HEK293T (cell line): ENCODE data around the gene RPLP2.

ENCODE experiments used
- BHLHE40 ChIP-seq: fragments of 450-650 bp; IDR thresholded peaks from 2 replicates; pipeline ENCODE4 v1.6.1; 2016; ENCODE audit warnings: mild to moderate bottlenecking, moderate library complexity, borderline replicate concordance
- CTBP1 ChIP-seq: fragments of 450-650 bp; IDR thresholded peaks from 2 replicates; pipeline ENCODE4 v1.6.1; 2016; ENCODE audit warnings: borderline replicate concordance
- ELF4 ChIP-seq: fragments of 450-650 bp; IDR thresholded peaks from 2 replicates; pipeline ENCODE4 v1.6.1; 2017; ENCODE audit warnings: antibody characterized with exemption
- FOXK2 ChIP-seq: fragments of 450-650 bp; IDR thresholded peaks from 2 replicates; pipeline ENCODE4 v1.6.1; 2016; ENCODE audit warnings: mild to moderate bottlenecking
- FOXM1 ChIP-seq: fragments of 450-650 bp; IDR thresholded peaks from 2 replicates; pipeline ENCODE4 v1.6.1; 2017; ENCODE audit warnings: mild to moderate bottlenecking, borderline replicate concordance
- HDGF ChIP-seq: fragments of 450-650 bp; IDR thresholded peaks from 2 replicates; pipeline ENCODE4 v1.6.1; 2017; ENCODE audit warnings: antibody characterized with exemption, borderline replicate concordance
- LEF1 ChIP-seq: fragments of 450-650 bp; IDR thresholded peaks from 2 replicates; pipeline ENCODE4 v1.6.1; 2017; ENCODE audit warnings: mild to moderate bottlenecking, borderline replicate concordance
- NFRKB ChIP-seq: fragments of 450-650 bp; IDR thresholded peaks from 2 replicates; pipeline ENCODE4 v1.6.1; 2016; ENCODE audit warnings: mild to moderate bottlenecking, moderate library complexity
- SP1 ChIP-seq: fragments of 450-650 bp; IDR thresholded peaks from 2 replicates; pipeline ENCODE4 v1.6.1; 2017
- SUZ12 ChIP-seq: fragments of 450-650 bp; IDR thresholded peaks from 2 replicates; pipeline ENCODE4 v1.6.1; 2016; ENCODE audit warnings: mild to moderate bottlenecking
- TARDBP ChIP-seq: fragments of 450-650 bp; IDR thresholded peaks from 2 replicates; pipeline ENCODE4 v1.6.1; 2016

GRCh38 chr11:828506-829175 is 18.9 kb downstream of the RPLP2 start:
- TF ChIP-seq FOXM1 (no peak), SUZ12 (no peak), NFRKB (no peak), FOXK2 (no peak), SP1 (no peak), BHLHE40 (no peak), TARDBP (no peak), LEF1 (no peak), CTBP1 (no peak), HDGF (no peak), ELF4 (no peak)
